NCI-H774 (cell line): ENCODE data around the gene BCL10.

ENCODE experiments used
- DNase-seq: peaks from one replicate; lab custom pipeline; 2025; lab: John Stamatoyannopoulos, UW

The BCL10 gene

DNA sequence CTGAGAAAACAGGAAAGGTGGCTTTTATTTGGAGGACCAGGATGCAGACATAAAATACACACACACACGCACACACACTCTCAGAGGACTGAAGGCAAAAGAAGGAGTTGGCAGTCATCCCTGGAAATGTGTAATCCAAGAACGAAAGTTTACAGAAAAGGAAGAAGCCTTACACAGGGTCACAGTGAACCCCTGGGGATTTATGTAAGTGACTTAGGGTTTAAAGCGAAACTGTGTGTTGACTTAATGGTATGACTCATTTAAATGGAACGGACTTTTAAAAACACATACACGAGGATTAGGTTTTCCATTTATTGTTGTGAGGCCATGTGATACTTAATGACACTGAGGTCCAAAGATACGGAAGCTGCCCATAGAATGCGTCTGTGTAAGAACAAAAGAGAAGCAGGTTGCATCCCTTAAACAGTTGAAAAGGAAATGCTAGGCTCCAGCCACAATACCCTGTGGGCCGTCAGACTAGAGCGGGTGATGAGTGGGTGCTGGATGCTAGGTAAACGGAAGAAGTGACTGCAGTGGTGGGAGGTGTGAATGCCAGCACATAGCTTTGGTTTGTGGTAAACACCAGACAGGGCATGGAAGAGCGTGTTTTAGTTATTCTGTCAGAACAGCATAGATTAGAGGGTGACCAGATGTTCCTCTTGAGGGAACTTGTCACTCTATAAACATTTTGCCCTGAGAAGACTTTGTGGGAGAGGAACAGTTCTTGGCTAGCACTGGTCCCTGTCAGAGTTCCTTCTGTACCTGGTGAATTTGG, 21.6 kb upstream of the BCL10 start:
- peak; percentile 66 for DNase-seq

DNA sequence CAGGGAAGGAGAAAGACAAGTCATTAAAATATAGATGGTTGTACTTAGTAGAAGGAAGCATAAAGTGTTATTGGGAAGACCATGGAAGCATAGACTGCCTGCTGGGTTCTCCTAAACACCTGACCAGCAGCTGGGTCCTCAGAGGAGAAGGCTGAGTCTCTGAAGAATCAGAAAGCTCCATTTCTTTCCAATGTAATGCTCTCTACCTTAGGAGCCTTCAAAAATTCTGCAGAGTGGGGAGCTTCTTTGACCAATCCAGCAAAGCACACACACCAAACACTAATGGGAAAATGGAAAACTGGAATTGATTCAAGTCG, 21.1 kb upstream of the BCL10 start:
- no peak for DNase-seq

DNA sequence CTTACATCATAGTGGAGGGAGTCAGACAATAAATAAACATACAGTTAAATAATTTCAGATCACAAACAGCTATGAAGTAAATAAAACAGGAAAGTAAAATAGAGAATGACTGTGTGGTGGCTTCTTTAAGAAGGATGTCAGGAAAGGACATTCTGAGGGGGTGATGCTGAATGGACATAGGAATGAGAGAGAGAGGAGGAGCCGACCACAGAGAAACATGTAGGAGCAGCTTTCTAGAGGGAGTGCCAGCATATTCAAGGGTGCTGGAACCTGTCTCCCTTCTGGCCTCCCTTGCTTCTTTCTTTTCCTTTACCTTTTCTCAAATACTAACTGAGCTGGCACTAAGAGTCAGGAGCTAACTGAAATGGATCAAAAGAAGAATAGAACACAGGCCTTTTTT, 20.5 kb upstream of the BCL10 start:
- DNase-seq: no peak

DNA sequence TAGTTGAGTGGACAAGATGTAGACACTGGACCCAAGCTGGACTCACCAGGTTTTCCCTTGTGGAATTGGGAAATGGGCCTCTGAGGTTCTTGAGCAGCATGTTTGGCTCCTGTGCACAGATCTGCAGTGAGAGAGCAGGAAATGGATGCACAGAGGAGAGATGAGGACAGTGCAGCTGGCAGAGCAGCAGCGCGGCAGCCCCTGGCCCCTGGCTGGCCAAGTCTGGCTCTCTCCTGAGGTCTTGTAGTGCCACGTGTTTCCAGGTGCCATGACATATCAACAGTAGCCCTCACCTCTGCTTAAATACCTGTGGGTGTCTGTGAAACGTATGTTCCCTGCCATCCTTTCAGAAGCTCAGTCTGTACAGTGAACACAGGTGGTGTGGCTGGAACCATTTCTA, 19.2 kb upstream of the BCL10 start:
- DNase-seq: no peak

DNA sequence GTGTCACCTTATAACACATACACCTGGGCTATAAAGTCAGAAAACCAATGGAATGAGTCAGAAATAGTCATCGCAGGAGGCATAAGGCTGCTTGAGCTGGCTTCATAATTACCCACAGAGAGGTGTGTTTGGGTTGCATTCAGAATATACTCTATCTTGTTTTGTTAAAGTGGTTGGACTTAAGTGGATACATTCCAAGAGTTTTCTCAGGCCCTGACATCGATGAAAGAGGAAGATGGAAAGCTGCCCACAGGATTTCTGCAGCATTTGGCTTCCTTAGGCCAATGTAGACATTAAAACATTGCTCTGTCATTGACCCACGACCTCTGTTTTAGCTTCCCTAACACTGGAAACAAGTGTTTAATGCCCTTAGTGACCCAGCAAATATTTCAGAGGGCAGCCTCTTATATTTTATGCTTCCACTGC, 18.6 kb upstream of the BCL10 start:
- no peak for DNase-seq

DNA sequence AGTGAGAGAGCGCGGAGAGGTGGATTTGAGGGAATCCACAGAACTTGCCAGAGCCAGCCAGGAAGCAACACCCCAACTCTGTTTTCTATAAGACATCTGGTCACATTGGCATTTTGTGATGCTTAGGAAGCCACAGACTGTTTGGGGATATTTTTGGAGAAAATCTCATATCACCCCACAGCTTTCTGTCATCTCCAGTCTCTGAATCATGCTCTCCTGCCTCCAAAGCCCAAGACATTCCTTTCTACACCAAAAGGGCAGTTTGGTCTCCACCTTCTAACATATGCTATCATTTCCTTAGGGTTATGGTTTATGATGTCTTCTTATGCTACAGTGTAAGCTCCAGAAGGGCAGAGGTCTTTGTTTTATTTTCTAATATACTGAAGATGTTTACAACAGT, 14.4 kb upstream of the BCL10 start:
- no peak for DNase-seq

DNA sequence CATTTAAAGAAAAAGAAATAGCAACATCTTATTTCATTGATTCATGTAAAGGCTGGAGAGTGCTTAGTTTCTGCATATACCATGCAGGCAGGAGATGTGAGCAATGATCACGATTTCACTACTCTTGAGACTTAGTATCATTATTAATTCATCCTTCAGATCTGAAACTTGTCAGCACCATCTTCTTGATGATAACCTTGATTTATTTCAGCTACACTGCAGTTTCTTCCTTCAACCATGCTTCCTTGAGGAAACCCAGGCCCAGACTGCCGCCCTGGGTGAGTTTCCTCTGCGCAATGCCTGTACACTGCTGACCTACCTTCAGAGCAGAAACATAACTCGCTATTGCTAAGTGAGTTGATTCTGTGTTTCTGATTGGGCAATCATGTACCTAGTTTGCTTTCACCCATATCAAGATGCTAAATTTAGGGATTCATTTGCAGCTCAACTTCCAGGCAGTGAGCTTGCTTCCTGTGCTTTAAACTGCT, 13.5 kb upstream of the BCL10 start:
- DNase-seq: no peak

DNA sequence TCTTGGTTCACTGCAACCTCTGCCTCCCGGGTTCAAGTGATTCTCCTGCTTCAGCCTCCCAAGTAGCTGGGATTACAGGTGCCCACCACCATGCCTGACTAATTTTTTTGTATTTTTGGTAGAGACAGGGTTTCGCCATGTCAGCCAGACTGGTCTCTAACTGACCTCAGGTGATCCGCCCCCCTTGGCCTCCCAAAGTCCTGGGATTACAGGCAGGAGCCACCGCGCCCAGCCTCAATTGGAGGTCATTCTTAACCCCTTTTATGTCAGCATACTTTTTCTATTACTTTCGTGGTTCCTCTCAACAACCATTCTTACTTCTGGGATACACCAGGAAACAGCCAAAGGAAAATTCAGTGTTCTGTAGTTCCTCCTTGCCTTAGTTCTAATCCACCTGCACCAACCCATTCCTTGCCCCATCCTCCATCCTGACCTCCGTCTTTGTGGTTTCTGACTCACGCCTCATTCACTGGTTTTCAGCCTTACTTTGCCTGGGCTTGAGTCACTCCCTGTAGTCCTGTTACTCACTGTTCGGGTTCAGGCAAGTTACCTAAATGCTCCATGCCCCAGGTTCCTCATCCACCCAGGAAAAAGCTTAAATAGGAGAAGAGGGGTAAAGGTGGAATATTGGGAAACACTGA, 12.9 kb upstream of the BCL10 start:
- DNase-seq: no peak

DNA sequence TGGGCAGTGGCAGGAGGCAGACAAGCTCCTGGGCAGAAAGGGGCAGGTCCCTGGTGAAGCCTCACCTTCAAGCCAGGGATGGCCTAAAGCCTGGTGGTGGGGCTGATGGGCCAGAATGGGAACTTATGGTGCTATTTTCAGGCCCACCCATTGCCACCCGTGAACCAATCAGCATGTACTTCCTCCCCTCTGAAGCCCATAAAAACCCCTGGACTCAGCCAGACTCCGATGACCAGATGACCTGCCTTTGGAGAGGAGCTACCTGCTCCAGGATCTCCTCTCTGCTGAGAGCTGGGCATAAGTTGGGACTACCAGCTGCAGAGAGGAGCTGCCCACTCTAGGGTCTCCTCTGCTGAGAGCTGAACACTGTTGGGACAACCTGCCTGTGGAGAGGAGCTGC, 7.8 kb upstream of the BCL10 start:
- no peak for DNase-seq

DNA sequence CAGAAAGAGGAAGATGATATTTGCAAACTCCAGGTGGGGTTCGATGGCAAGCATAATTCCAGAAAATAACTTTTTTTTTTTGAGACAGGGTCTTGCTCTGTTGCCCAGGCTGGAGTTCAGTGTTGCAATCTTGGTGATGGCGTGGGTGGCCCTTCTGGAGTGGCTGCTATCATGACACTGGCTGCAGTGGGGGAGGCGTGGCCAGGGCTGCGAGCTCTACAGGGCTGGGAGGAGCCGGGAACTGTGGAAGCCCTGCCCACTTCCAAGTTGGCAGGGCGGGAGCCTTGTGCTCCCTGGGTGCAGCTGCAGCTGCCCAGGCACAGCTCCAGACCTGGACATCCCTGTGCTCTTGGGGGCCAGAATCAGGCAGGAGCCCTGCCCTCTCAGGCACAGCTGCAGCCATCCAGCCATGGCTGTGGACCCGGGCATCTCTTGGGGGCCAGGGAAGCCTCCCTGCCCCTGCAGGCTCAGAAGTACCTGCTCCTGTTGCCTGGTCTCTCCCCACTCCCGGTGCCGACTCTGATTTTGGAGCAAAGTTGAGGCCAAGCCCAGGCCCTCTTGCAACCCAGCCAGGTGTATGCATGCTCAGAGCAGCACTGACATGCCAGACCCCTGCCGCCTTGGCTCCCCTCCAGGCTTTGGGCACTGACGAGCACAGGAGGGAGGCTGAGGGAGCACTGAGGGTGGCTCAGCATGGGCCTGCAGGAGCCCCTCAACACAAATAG, 7.2 kb upstream of the BCL10 start:
- DNase-seq: no peak

DNA sequence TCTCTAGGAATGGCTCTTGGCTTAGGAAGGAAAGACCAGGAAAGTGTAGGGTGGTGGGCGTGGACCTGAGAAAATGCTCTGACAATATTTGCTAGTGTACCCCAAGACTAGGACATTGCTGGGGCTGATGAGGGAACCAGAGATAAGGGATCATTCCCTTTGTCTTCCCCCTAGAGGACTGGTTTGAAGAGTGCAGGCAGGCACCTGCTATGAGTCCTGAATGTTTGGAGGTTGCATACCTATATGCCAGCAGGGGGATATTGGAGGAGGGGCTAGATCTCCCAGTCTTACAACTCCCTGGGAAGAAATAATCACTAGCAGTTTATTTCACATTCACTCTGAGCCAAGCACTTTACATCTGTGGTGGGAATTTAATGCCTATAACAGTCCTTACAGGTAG, 6.0 kb upstream of the BCL10 start:
- no peak for DNase-seq

DNA sequence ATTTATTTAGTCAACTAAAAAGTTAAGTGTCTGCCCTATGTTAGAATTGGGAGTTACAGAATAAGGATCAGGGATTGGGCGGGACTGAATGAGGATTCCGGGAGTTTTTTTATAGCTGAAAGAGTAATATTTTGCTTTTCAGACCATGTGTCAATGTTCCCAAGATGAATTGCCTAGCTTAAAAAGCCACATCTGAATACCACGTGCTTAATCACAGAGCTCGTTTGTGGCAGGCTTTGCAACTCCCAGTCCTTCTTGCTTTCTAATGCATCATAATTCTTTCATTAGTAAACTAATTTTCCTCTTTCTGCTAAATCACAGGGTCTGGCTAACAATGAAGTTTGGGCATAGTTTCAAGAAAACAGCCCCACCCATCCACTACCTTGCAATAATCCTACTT, 4.2 kb upstream of the BCL10 start:
- no peak for DNase-seq

DNA sequence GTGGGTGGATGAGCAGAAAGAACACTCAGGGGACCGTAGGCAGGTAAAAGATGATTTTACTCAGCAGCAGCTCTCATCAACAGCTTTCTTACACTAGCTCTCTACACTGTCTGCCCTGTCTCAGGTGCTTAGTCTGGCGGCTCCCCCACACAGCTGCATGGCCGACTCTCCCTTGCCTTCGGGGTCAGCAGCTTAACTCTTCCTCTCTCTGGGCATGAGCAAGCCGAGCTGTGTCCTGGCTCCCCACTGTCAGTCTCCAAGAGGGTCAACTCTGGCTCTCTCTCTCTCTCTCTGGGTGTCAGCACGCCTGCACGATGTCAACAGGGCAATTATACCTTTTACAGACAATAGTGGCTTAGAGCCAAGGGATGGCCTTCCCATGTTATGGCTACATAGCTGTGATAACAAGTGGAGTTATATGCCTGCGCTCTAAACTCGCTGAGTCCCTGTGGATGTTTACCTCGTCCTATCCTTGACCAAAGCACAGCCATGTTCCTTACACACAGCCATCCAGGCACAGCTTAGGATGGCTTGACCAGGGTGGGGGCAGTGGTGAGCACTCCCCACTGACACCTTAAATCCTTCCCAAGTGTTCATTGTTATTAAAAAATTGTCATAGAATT, 3.1 kb upstream of the BCL10 start:
- no peak for DNase-seq

DNA sequence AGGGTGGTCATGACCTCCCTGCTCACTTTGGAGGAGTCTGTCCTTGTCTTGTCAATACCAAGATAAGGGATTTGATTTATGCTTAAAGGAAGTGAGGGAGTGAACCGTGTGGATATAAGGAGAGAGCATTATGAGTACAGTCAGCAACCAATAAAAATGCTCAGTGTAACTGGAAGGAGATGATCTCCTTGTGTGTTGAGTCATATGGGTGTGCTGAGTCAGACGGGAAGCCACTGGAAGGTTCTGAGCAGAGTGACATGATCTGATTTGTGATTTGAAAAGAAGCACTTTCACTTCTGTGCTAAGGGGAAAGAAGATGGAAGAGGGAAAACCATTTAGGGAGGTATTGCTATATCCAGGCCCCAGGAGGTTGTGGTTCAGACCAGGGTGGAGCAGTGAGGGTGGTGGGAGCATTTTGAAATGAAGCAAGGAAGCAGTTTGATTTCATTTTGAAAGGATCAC, 2.5 kb upstream of the BCL10 start:
- no peak for DNase-seq

DNA sequence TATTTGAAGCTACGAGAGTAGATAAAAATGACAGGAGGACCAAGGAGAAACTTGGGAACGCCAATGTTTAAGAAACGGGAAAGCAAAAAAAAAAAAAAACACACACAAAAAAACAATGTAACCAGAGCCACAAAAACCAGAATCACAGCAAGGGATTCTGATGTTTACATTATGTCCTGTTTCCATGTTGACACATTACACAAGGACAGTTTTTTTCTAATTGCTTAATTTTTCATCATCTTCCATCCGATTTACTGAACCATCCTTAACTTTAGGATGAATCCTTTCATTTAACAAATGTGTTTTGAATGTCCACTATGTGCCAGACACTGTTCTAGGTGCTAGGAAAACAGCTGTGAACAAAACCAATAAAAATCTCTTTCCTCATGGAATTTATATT, 1.4 kb upstream of the BCL10 start:
- no peak for DNase-seq

DNA sequence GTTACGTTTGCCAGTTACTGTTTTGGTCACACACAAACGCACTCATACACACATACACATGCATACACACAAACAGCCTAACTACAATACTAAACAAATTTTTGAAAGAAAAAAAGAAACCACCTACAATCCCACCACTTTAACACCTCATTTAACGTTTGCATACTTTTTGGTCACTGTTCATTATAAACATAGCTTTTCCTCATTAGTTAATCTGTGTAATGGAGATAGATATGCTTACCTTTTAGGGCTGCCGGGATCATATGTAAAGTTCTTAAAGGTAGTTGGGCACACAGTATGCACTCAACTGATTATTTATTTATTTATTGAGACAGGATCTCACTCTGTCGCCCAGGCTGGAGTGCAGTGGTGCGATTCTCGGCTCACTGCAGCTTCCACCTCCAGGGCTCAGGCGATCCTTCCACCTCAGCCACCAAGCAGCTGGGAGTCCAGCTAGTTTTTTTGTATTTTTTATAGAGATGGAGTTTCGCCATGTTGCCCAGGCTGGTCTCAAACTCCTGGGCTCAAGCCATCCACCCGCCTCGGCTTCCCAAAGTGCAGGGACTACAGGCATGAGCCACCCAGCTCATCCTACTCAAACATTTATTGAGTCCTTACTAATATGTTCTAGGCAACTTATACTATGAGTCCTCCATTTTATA, 677 bp upstream of the BCL10 start:
- no peak for DNase-seq

DNA sequence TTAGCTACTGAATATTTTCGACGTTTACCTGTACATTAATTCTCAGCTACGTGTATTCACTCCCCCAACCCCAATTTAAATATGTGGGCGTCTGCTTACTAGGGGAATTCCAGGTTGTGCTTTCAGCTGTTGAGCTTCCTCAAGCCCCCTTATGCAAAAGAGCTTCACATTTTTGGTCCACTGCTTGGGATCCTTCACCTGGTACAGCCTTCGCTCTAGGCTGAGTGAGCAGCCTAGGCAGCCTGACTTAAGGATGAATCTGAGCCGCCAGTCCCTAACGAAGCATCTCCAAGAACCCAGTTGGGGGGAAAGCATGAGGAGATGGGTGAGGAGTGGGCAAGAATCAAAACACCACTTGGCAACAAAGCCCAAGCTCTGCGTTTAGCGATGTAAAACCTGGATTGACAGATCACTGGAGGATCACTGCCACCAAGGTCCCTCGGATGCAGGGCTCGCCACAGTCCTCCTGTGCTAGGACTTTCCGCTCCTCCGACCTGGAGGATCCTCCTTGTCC, 674 bp downstream of the BCL10 start:
- DNase-seq: no peak

DNA sequence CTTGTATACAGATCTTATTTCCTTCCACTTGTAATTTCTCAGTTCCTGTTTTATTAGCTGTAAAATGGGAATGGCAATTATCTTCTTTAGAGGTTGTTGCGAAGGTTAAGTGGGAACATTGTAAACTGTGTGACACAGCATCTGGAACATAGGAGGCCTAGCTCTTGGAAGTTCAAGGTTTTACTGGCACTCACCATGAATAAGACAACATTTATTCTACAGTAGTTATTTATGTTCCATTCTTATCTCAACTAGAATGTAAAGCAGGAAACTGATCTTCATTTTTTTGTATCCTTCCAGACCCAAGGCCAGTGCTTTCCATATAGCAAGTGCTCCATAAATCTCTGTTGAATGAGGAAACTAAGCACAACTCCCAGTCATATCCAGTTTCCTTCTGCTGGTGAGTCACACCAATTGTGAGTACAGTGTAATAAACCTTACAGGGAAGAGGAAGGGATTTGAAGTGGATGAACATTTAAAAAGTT, 1.4 kb downstream of the BCL10 start:
- no peak for DNase-seq

DNA sequence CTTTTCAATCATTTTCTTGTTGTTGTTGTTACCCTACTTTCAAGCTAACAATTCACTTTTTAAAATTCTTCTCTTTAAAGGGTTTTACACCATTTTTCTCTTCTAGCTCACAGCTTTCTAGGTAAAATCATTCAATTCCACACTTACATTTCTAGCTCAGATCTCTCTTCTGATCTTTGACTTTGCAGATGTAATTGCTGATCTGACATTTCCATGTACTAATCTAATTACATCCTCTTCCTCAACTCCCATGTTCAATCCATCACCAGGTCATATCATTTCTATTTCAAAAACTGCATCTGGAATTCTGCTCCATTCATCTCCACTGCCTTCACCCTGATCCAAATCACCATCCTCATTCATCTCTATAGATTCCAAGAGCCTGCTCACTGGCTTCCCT, 3.0 kb downstream of the BCL10 start:
- DNase-seq: no peak

DNA sequence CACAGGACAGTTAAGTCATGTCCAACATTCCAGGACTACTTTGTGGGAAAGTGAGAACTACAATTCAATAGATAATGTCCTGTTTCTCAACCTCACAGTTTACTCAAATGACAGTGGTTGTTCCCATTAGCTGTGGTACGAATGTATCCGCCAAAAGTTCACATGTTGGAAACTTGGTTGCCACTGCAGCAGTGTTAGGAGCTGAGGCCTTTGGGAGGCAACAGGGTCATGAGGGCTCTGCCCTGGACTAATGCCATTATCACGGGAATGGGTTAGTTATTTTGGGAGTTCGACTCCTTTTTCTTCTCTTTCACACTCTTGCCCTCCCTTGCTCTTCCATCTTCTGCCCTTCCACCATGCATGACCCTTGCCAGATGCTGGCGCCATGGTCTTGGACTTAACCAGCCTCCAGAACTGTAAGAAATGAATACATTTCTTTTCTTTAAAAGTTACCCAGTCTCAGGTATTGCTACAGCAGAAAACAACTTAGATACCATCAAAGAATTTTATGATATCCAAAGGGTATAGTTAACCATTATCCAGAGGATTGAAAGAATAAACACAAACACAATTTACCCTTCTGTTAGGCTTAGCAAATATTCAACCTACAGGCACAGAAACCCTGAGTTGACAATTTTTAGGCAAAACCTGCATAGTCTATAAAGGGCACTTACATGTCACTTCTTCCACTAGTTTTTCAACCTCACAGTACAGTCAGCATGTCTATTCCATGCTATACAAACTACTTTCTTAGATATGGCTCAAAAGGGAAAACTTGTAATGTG, 7.4 kb downstream of the BCL10 start:
- DNase-seq: no peak

DNA sequence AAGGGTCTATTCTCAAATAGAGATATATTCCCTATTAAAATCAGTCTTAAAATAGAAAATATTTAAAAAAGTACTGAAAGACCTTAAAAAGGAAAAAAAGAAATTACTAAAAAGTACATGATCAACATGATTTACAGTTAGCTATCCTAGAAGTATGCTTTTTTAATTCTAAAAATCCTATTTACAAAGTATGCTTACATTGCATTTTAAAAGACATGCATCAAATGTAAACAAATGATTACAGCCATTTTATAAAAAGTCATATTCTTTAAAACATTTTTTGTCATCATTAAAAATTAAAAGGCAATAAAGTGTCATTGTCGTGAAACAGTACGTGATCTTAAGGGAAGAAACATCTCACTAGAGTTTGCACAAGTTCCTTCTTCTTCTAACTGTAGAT, 9.1 kb downstream of the BCL10 start:
- DNase-seq: no peak
